ENCODE data around the gene REP15. TPM values are rescaled to one million over a fixed set of nuclear protein-coding genes. Genes with fewer than 3 reads are reported as not detected.

Gene REP15
- total RNA-seq, 1 donor from 2014 or later = 2.2 TPM

DNA sequence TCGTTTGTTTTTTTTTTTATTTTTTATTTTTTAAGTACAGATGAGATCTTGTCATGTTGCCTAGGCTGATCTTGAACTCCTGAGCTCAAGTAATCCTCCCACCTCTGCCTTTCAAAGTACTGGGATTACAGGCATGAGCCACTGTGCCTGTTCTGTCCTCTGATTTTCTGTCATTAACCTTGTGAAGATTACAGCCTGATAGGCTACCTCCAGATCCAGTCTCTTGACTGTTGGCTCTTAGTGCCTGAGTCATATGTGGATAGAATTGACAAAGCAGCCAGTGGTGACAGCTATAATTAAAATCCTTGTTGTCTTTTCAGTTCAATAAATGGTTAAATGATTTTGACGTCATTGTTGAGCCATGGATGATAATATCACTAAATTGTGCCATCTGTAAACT is 21.3 kb upstream of the REP15 start:
- intact Hi-C loops (cut with micrococcal nuclease) = no loop called here
- no peak overlapping the region for H3K4me3 Mint-ChIP-seq (ENCODE audit: low read depth)
- H3K9me3 Mint-ChIP-seq = no peaks in the 10 kb centered on the region
- H3K27ac Mint-ChIP-seq = no peak overlapping the region
- peaks cover 3% of the 10 kb centered on the region for H3K36me3 Mint-ChIP-seq (ENCODE audit: low read depth)
- DNase-seq (ENCODE audit: low spot score) = no peak
- no peaks in the 10 kb centered on the region for H3K4me1 Mint-ChIP-seq (ENCODE audit: low read depth)
- no peaks in the 10 kb centered on the region for H3K27me3 Mint-ChIP-seq (ENCODE audit: low read depth)

DNA sequence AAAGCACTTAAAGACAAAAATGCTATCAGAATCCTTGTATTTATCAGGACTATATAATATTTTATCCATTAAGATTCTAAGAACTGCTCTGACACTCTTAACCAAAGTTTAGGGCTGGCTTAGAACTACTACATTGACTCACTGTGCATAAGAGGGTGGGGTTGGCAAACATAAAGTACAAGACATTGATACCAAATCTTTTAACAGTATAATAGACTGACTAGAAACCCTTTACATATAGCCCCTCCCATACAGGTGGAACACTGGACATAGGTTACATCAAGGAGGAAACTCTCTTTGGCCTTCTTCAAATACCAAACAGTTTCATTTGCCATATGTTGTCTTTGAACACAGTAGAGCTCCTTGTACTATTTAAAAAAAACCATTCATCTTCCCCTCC is 15.6 kb upstream of the REP15 start:
- Mint-ChIP-seq H3K27me3 (ENCODE audit: low read depth) (no peaks in the 10 kb centered on the region), H3K4me3 (ENCODE audit: low read depth) (no peak overlapping the region), H3K27ac (no peak overlapping the region), H3K36me3 (ENCODE audit: low read depth) (peaks cover 11% of the 10 kb centered on the region), H3K9me3 (no peaks in the 10 kb centered on the region), H3K4me1 (ENCODE audit: low read depth) (no peaks in the 10 kb centered on the region)
- DNase-seq (ENCODE audit: low spot score) = no peak
- intact Hi-C loops (cut with micrococcal nuclease) = no loop called here

DNA sequence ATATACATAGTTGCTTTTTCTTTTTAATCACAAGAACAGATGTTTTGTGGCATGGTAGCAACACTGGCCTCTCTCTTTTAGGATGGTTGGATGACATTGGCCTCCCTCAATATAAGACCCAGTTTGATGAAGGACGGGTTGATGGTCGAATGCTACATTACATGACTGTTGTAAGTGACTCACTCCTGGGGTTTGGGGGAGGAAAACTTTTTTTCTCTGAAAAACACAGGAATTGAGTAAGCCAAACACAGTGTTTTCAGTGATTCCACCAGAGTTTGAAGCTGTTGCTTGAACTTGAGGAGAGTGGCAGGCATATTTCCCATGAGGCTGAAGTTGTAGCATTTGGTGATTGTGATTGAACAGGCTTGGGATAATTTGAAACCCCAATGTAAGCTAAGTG is 13.7 kb upstream of the REP15 start:
- no peaks in the 10 kb centered on the region for H3K9me3 Mint-ChIP-seq
- H3K27ac Mint-ChIP-seq = no peak overlapping the region
- no peak overlapping the region for H3K4me3 Mint-ChIP-seq (ENCODE audit: low read depth)
- H3K4me1 Mint-ChIP-seq (ENCODE audit: low read depth) = no peaks in the 10 kb centered on the region
- H3K27me3 Mint-ChIP-seq (ENCODE audit: low read depth) = no peaks in the 10 kb centered on the region
- H3K36me3 Mint-ChIP-seq (ENCODE audit: low read depth) = peaks cover 11% of the 10 kb centered on the region
- intact Hi-C loops (cut with micrococcal nuclease) = no loop called here
- DNase-seq (ENCODE audit: low spot score) = no peak

DNA sequence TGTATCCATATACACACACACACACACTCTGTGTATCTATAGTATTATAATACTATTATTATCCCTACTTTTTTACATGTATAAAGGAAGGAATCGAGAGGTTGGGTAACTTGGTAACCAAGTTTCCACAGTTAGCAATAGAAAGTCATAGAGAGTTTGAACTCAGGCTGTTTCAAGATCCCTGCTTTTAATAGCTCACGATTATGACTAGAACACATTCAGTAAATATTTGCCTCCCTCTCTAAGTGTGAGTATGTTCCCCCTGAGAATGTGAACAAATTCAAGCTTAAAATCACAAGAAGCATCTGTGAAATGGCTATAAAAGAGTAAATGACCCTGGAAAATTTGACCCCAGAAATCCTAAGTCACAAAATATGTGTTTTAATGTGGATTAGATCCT is 11.0 kb upstream of the REP15 start:
- Mint-ChIP-seq H3K36me3 (ENCODE audit: low read depth) (peaks cover 10% of the 10 kb centered on the region), H3K9me3 (no peaks in the 10 kb centered on the region), H3K27me3 (ENCODE audit: low read depth) (no peaks in the 10 kb centered on the region), H3K27ac (no peak overlapping the region), H3K4me1 (ENCODE audit: low read depth) (no peaks in the 10 kb centered on the region), H3K4me3 (ENCODE audit: low read depth) (no peak overlapping the region)
- DNase-seq (ENCODE audit: low spot score) = no peak
- intact Hi-C loops (cut with micrococcal nuclease) = no loop called here

DNA sequence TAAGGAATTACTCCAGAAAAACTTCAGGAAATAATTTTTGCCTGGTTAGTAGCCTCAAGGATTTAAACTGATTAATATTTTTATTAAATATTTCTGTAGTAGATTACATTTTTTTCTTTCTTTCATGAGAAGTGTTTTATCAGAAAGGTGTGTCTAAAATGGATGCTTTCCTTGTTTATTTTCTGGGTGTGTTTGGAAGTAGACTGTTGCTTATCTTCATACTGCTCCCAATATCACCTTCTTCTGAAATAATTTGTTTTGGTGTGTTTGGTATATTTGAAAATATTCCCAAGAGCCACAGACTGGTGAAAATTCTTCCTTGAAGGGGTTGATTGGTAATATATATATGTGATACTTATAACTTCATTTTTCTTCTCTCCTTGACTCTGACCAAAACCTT is 10.1 kb upstream of the REP15 start:
- intact Hi-C loops (cut with micrococcal nuclease) = no loop called here
- Mint-ChIP-seq H3K4me3 (ENCODE audit: low read depth) (no peak overlapping the region), H3K27me3 (ENCODE audit: low read depth) (no peaks in the 10 kb centered on the region), H3K27ac (no peak overlapping the region), H3K4me1 (ENCODE audit: low read depth) (no peaks in the 10 kb centered on the region), H3K36me3 (ENCODE audit: low read depth) (peaks cover 5% of the 10 kb centered on the region), H3K9me3 (no peaks in the 10 kb centered on the region)
- DNase-seq (ENCODE audit: low spot score) = no peak

DNA sequence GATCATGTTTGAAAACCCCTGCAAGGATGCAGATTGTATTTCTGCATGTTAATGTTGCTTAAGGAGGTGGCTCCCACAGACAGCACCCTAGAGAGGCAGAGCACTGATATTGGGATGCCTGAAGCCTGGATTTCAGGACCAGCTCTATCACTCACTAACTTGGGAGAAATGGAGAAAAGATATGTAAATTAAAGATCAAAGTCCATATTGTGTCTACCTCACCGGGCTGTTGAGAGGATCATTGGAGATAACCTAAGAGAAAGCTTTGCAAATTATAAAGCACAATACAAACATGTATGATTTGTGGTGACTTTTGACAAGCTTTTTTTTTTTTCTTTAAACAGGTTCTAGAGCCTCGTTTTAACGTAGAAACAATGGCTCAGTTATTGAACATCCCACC is 7.6 kb upstream of the REP15 start:
- Mint-ChIP-seq H3K36me3 (ENCODE audit: low read depth) (peaks cover 4% of the 10 kb centered on the region), H3K27ac (no peak overlapping the region), H3K9me3 (no peaks in the 10 kb centered on the region), H3K27me3 (ENCODE audit: low read depth) (no peaks in the 10 kb centered on the region), H3K4me1 (ENCODE audit: low read depth) (no peaks in the 10 kb centered on the region), H3K4me3 (ENCODE audit: low read depth) (no peak overlapping the region)
- intact Hi-C loops (cut with micrococcal nuclease) = no loop called here
- no peak for DNase-seq (ENCODE audit: low spot score)

DNA sequence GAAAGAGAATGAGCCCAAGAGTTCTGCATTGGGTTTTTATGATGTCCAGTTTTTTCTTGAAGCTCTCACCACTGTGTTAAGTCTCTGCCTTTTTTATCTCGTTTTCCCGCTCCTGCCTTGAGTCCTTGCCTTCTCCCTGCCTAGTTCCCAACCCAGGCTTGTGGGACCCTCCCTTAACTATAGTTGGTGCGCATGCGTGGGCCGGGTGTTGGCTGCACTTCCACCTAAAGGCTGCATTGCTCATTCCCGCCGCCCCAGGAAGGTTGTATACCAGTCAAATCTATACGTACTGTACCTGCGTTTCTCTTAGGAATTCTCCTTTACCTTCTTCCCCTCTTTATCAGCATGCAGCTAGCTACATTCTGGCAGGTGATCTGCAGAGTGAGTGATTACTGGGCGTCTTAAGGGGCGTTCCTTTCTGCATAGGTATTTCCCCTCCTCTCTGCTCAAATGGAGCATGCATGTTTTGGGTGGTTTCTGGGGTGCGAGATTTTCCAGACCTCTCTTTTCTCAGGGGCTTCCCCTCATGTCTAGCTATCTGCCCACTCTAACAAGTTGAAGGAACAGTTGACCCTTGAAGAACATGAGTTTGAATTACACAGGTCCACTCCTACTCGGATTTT is 6.6 kb upstream of the REP15 start:
- intact Hi-C loops (cut with micrococcal nuclease) = no loop called here
- no peak overlapping the region for H3K4me3 Mint-ChIP-seq (ENCODE audit: low read depth)
- DNase-seq (ENCODE audit: low spot score) = no peak
- peaks cover 4% of the 10 kb centered on the region for H3K36me3 Mint-ChIP-seq (ENCODE audit: low read depth)
- H3K9me3 Mint-ChIP-seq = no peaks in the 10 kb centered on the region
- H3K27ac Mint-ChIP-seq = no peak overlapping the region
- H3K4me1 Mint-ChIP-seq (ENCODE audit: low read depth) = no peaks in the 10 kb centered on the region
- no peaks in the 10 kb centered on the region for H3K27me3 Mint-ChIP-seq (ENCODE audit: low read depth)

DNA sequence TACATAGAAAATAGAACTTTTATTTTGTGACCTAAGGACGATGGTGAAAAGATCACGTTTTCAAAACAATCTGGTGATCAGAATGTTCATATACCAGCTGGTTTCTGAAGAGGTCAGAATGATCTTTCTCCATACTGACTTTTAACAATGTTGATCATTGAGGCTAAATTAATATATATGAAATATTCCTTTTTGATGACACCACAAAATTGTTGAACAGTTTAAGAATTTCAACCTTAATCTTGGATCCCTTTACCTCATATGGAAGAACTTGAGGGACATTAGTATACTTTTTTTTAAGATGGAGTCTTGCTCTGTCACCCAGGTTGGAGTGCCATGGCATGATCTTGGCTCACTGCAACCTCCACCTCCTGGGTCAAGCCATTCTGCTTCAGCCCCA is 2.8 kb upstream of the REP15 start:
- Mint-ChIP-seq H3K27me3 (ENCODE audit: low read depth) (peaks cover 12% of the 10 kb centered on the region), H3K9me3 (no peaks in the 10 kb centered on the region), H3K4me3 (ENCODE audit: low read depth) (no peak overlapping the region), H3K36me3 (ENCODE audit: low read depth) (peaks cover 4% of the 10 kb centered on the region), H3K27ac (no peak overlapping the region), H3K4me1 (ENCODE audit: low read depth) (no peaks in the 10 kb centered on the region)
- DNase-seq (ENCODE audit: low spot score) = no peak
- intact Hi-C loops (cut with micrococcal nuclease) = no loop called here

DNA sequence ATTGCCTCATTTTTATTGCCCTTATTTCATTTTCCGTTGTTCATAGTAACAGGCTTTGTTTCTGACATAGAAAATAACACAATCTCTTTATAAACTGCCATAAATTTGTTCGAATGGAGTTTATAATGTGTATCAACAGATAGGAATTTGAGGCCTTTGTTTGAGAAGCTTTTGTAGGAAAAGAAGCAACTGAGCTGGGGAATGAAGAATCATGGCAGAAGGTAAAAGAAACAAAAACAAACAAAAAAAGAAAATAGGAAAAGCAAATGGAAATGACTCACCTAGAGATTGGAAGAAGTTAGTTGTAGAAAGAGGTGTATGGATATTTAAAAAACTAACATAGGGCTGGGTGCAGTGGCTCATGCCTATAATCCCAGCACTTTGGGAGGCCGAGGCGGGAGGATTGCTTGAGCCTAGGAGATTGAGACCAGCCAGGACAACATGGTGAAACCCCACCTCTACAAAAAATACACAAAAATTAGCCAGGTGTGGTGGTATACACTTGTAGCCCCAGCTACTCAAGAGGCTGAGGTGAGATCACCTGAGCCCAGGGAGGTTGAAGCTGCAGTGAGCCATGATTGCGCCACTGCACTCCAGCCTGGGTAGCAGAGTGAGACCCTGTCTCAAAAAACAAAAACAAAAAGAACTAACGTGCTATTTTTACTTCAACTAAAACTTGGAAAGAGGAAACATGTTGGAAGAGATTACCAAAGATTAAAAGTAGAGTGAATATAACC is 523 bp upstream of the REP15 start:
- H3K9me3 Mint-ChIP-seq = no peaks in the 10 kb centered on the region
- H3K27ac Mint-ChIP-seq = no peak overlapping the region
- no peak for DNase-seq (ENCODE audit: low spot score)
- no peaks in the 10 kb centered on the region for H3K36me3 Mint-ChIP-seq (ENCODE audit: low read depth)
- H3K4me3 Mint-ChIP-seq (ENCODE audit: low read depth) = no peak overlapping the region
- intact Hi-C loops (cut with micrococcal nuclease) = no loop called here
- peaks cover 12% of the 10 kb centered on the region for H3K27me3 Mint-ChIP-seq (ENCODE audit: low read depth)
- H3K4me1 Mint-ChIP-seq (ENCODE audit: low read depth) = no peaks in the 10 kb centered on the region

DNA sequence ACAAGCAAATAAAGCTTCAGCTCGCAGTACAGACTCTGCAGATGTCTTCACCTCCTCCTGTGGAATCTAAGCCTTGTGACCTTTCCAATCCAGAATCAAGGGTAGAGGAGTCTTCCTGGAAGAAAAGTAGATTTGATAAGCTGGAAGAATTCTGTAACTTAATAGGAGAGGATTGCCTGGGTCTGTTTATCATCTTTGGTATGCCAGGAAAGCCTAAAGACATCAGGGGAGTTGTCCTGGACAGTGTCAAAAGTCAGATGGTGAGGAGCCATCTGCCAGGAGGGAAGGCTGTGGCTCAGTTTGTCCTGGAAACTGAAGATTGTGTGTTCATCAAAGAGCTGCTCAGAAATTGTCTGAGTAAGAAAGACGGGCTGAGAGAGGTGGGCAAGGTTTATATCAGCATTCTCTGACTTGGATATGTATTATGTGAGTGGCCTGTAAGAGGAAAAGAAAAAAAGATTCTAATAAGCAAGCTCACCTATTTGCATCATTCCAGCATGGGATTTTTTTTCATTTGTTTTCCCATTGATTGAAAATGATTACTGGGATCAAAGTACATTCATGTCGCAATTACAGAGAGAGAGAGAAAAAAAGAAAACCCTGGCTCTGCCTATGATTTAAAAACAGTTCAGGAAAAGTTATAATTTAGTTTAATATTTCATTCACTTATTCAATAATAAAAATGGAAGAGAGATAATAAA is 767 bp downstream of the REP15 start:
- H3K27ac Mint-ChIP-seq = no peak overlapping the region

DNA sequence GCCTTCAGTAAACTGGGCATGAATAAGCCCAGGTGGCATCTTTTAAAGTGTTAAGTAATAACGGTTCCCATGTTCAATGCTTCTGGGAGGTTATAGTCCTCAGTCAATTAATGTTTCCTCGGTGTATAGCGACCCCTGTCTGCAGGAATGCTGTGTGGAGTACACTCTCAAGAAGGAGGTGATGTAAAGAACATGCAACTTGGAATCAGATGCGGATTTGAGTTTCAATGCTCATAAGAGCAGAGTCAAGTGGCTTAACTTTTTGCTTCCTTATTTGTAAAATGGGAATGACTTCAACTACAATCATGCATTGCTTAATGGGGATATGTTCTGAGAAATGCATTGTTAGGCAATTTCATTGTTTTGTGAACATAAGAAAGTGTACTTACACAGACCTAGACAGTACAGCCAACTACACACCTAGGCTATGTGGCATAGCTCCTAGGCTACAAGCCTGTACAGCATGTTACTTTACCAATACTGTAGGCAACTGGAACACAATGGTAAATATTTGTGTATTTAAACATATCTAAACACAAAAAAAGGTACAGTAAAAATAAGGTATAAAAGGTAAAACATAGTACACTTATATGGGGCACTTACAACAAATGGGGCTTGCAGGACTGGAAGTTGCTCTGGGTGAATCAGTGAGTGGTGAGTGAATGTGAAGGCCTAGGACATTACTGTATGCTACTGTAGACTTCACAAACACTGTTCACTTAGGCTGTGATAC is 7.6 kb downstream of the REP15 start:
- Mint-ChIP-seq H3K27me3 (ENCODE audit: low read depth) (peaks cover 20% of the 10 kb centered on the region), H3K4me3 (ENCODE audit: low read depth) (no peak overlapping the region), H3K36me3 (ENCODE audit: low read depth) (no peaks in the 10 kb centered on the region), H3K4me1 (ENCODE audit: low read depth) (no peaks in the 10 kb centered on the region), H3K27ac (no peak overlapping the region), H3K9me3 (no peaks in the 10 kb centered on the region)
- peak; percentile 49 for DNase-seq (ENCODE audit: low spot score)
- intact Hi-C loops (cut with micrococcal nuclease) = loop anchor here (5.0 kb wide), 2 partner anchors 52 to 687 kb away; no protein-coding TSS in a partner anchor

More for the DNA sequence above, 767 bp downstream of the REP15 start:
- Mint-ChIP-seq H3K4me3 (ENCODE audit: low read depth) (no peak overlapping the region), H3K4me1 (ENCODE audit: low read depth) (no peaks in the 10 kb centered on the region), H3K36me3 (ENCODE audit: low read depth) (no peaks in the 10 kb centered on the region), H3K27me3 (ENCODE audit: low read depth) (peaks cover 18% of the 10 kb centered on the region), H3K9me3 (no peaks in the 10 kb centered on the region)
- DNase-seq (ENCODE audit: low spot score) = no peak
- intact Hi-C loops (cut with micrococcal nuclease) = no loop called here

DNA sequence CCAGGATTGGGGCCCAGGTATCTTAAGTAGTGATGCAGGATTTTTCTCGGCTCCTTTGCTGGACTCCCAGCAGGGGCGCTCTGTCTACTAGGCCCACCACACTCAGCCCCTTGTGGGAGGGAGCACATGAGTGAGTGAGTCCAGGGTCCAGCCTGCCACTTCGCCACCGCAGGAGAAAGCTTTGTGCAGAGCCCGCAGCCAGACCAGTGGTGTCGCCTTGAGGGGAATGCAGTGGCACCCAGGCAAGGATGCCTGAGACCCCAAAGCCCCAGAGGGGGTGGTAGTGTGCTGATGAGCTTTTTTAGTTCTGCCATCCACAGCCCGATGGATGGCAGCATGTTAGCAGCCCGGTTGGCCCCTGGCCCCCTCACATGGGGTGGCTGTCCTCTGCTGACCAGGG is 9.0 kb downstream of the REP15 start:
- Mint-ChIP-seq H3K36me3 (ENCODE audit: low read depth) (no peaks in the 10 kb centered on the region), H3K9me3 (no peaks in the 10 kb centered on the region), H3K27me3 (ENCODE audit: low read depth) (peaks cover 20% of the 10 kb centered on the region), H3K4me1 (ENCODE audit: low read depth) (peaks cover 3% of the 10 kb centered on the region), H3K4me3 (ENCODE audit: low read depth) (no peak overlapping the region), H3K27ac (no peak overlapping the region)
- intact Hi-C loops (cut with micrococcal nuclease) = no loop called here
- no peak for DNase-seq (ENCODE audit: low spot score)

DNA sequence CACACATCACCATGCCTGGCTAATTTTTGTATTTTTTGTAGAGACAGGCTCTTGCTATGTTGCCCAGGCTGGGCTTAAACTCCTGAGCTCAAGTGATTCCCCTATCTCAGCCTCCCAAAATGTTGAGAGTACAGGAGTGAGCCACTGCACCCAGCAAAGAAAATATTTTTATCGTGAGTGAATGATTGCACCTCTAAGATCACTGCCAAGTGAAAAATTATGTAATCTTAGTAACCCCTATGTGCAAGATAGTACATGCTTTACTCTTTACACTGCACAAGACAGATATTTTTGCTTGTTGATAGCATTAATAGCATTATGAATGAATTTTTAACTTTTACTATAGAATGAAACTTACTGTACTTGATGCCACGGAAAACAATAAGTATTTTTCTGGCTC is 11.0 kb downstream of the REP15 start:
- no peak for DNase-seq (ENCODE audit: low spot score)
- H3K27ac Mint-ChIP-seq = no peak overlapping the region
- no peaks in the 10 kb centered on the region for H3K9me3 Mint-ChIP-seq
- no peak overlapping the region for H3K4me3 Mint-ChIP-seq (ENCODE audit: low read depth)
- intact Hi-C loops (cut with micrococcal nuclease) = no loop called here
- H3K27me3 Mint-ChIP-seq (ENCODE audit: low read depth) = peaks cover 14% of the 10 kb centered on the region
- H3K4me1 Mint-ChIP-seq (ENCODE audit: low read depth) = peaks cover 11% of the 10 kb centered on the region
- peaks cover 5% of the 10 kb centered on the region for H3K36me3 Mint-ChIP-seq (ENCODE audit: low read depth)

All from activated T-helper 2 cell treated with anti-CD3 and anti-CD28 coated beads, Interferon-gamma antibody, Interleukin-2, Interleukin-4, amounts not matched to agents 10 μg/mL and 5 μg/mL and 100 μg/mL, durations not matched to agents 14 hours and 24 hours and 36 hours (primary cell).